Lung (tissue), 13 donors: ENCODE data around the gene ANKRD61. TPM values are rescaled to one million over a fixed set of nuclear protein-coding genes. Genes with fewer than 3 reads are reported as not detected.
"Not testable (repeated sequence)": the region's sequence is repeated elsewhere in the genome, so short reads cannot be mapped to it uniquely, and the experiment has no call there.

Experiments used
- ATAC-seq: fragments of 200-7000 bp; cut with Tn5 transposase; one replicate; pipeline ENCODE4 v1.9.1; 2020; ENCODE audit warnings: moderate number of reproducible peaks; ENCODE audit not compliant: insufficient read depth, low FRiP score
- DNase-seq, 3 donors: peaks; one replicate each; pipeline ENCODE4 v3.0.0-alpha.2; 2013 to 2017
- H3K27ac ChIP-seq, 2 donors: one replicate each; pipeline ENCODE4 v1.5.1; 2013; ENCODE audit warnings: mild to moderate bottlenecking in 2 of 2, moderate library complexity in 2 of 2, control low read depth in 1 of 2, inconsistent platforms in 1 of 2, low read depth in 1 of 2, low read length in 1 of 2
- H3K27me3 ChIP-seq, 3 donors: one replicate each; pipeline ENCODE4 v1.5.1; 2013; ENCODE audit warnings: low read length in 2 of 3; ENCODE audit not compliant: control insufficient read depth in 3 of 3, insufficient read depth in 3 of 3
- H3K36me3 ChIP-seq, 4 donors: one replicate each; pipeline ENCODE4 v1.5.1; 2013; ENCODE audit warnings: low read length in 4 of 4, mild to moderate bottlenecking in 1 of 4, moderate library complexity in 1 of 4; ENCODE audit not compliant: control insufficient read depth in 4 of 4, insufficient read depth in 4 of 4
- H3K4me1 ChIP-seq, 5 donors: one replicate each; pipeline ENCODE4 v1.5.1; 2013; ENCODE audit warnings: low read length in 5 of 5, mild to moderate bottlenecking in 2 of 5, moderate library complexity in 1 of 5; ENCODE audit not compliant: control insufficient read depth in 5 of 5, insufficient read depth in 5 of 5
- H3K4me3 ChIP-seq: one replicate; pipeline ENCODE4 v1.5.1; 2013; ENCODE audit warnings: mild to moderate bottlenecking, control low read depth, moderate library complexity
- H3K9ac ChIP-seq, 2 donors: one replicate each; pipeline ENCODE4 v1.5.1; 2013; ENCODE audit warnings: low read length in 2 of 2, control low read depth in 1 of 2; ENCODE audit not compliant: insufficient read depth in 1 of 2
- H3K9me3 ChIP-seq, 4 donors: one replicate each; pipeline ENCODE4 v1.5.1; 2013; ENCODE audit warnings: low read length in 3 of 4, mild to moderate bottlenecking in 1 of 4, moderate library complexity in 1 of 4; ENCODE audit not compliant: control insufficient read depth in 4 of 4, insufficient read depth in 3 of 4
- CTCF ChIP-seq: IDR thresholded peaks from 2 replicates; pipeline ENCODE4 v1.5.1; 2012; ENCODE audit warnings: mild to moderate bottlenecking; ENCODE audit errors: control extremely low read depth, extremely low read depth
- WGBS, 2 donors: extraction: QIAGEN DNeasy Blood & Tissue Kit; methylation state at CpG; one replicate each; pipeline ENCODE4 v1.1.7; 2013; 5-methylcytosine and 5-hydroxymethylcytosine counted together
- polyA plus RNA-seq, 2 donors: library from polyadenylated mRNA; stranded (reverse); fragments of 200-250 nt; gene quantifications; one replicate each; pipeline ENCODE4 v1.2.1, GENCODE V29; 2013
- small RNA-seq: library from RNA; depleted of rRNA; stranded (forward); fragments of <200 nt; gene quantifications from one replicate; pipeline ENCODE3, GENCODE V24; 2014; ENCODE audit warnings: low replicate concordance
- total RNA-seq, 2 donors: library from RNA; depleted of rRNA in 1 of 2; stranded (reverse); fragments of >200 nt in 1 of 2; gene quantifications; one replicate each; pipeline ENCODE4 v1.2.1, GENCODE V29; 2014 to 2021
- donor health status: control.
- donor health status: control.
- donor health status: Bipolar disorder and iron deficiency.
- donor health status: healthy.
- donor health status: DM: yes; HTN: yes; CAD: no.

Gene ANKRD61
- total and polyA plus RNA-seq, 4 donors = 0.08 TPM; not detected in 3

GRCh38 chr7:6074612-6075380 is 43.6 kb downstream of the ANKRD61 start:
- Histone ChIP-seq H3K4me1 (no peaks in the 10 kb centered on the region), H3K9ac (no peak overlapping the region), H3K27ac (no peak overlapping the region), H3K27me3 (no peaks in the 10 kb centered on the region), H3K9me3 (no peaks in the 10 kb centered on the region), H3K36me3 (no peaks in the 10 kb centered on the region), H3K4me3 (no peak overlapping the region)
- no peak for ATAC-seq
- DNase-seq = no peak
- TF ChIP-seq CTCF = no peak
- 46 to 61% methylated on average over 9 of the region's 9 CpGs for WGBS, 2 donors

GRCh38 chr7:6078548-6078947 is 47.4 kb downstream of the ANKRD61 start:
- no peak overlapping the region for H3K9ac ChIP-seq
- H3K36me3 ChIP-seq = no peaks in the 10 kb centered on the region
- TF ChIP-seq CTCF = no peak
- DNase-seq (no peak), ATAC-seq (no peak)
- H3K4me1 ChIP-seq = no peaks in the 10 kb centered on the region
- no peak overlapping the region for H3K4me3 ChIP-seq
- no peaks in the 10 kb centered on the region for H3K27me3 ChIP-seq
- H3K27ac ChIP-seq = no peak overlapping the region
- H3K9me3 ChIP-seq = no peaks in the 10 kb centered on the region
- WGBS, 2 donors = 78 to 88% methylated on average over 3 of the region's 3 CpGs

GRCh38 chr7:6083047-6083446 is 51.9 kb downstream of the ANKRD61 start:
- H3K4me1 ChIP-seq, ATAC-seq, H3K9me3 ChIP-seq, H3K9ac ChIP-seq, H3K36me3 ChIP-seq, DNase-seq, H3K27me3 ChIP-seq, H3K4me3 ChIP-seq, H3K27ac ChIP-seq: not testable (repeated sequence)
- WGBS, 2 donors = 98 to 100% methylated on average over 6 of the region's 6 CpGs

Small RNA genes within 50 kb of the gene (small RNA-seq; reads per million reads assigned to genes)
- gene RF00019 = not detected
- gene RNU6-218P = not detected
- 0.39 reads per million, percentile 48 among the genes with 10 or more reads in this experiment for gene SNORA80D

Other genes starting within 250 kb of the ANKRD61 start
- 10 to 100 TPM; 26.3 to 37.9 TPM for gene RNF216, start 249.7 kb upstream of the ANKRD61 start, total RNA-seq
- gene RNF216, start 249.7 kb upstream of the ANKRD61 start, polyA plus RNA-seq = 10 to 100 TPM; 10.3 to 13.7 TPM
- gene OCM, start 150.6 kb upstream of the ANKRD61 start, total RNA-seq = not detected
- under 1 TPM; 0.07 to 0.37 TPM for gene OCM, start 150.6 kb upstream of the ANKRD61 start, polyA plus RNA-seq
- gene CCZ1, start 132.6 kb upstream of the ANKRD61 start, total RNA-seq = 10 to 100 TPM; 41.8 to 62.1 TPM
- gene CCZ1, start 132.6 kb upstream of the ANKRD61 start, polyA plus RNA-seq = 10 to 100 TPM; 39.4 to 53.2 TPM
- gene RSPH10B, start 60.7 kb upstream of the ANKRD61 start, total RNA-seq = 10 to 100 TPM in 1 of 2 donors, 1 to 10 TPM in 1; 9.8 to 10.2 TPM
- gene RSPH10B, start 60.7 kb upstream of the ANKRD61 start, polyA plus RNA-seq = 1 to 10 TPM; 1.8 to 2.3 TPM
- 10 to 100 TPM; 10.8 to 19.1 TPM for gene PMS2, start 22.3 kb upstream of the ANKRD61 start, total RNA-seq
- 1 to 10 TPM; 3.5 to 4.9 TPM for gene PMS2, start 22.3 kb upstream of the ANKRD61 start, polyA plus RNA-seq
- 10 to 100 TPM; 25.2 to 34.5 TPM for gene AIMP2, start 22.1 kb upstream of the ANKRD61 start, total RNA-seq
- 10 to 100 TPM; 18.0 to 44.2 TPM for gene AIMP2, start 22.1 kb upstream of the ANKRD61 start, polyA plus RNA-seq
- 100 to 1,000 TPM in 1 of 2 donors, 10 to 100 TPM in 1; 73.4 to 113 TPM for gene EIF2AK1, start 27.8 kb downstream of the ANKRD61 start, total RNA-seq
- gene EIF2AK1, start 27.8 kb downstream of the ANKRD61 start, polyA plus RNA-seq = 10 to 100 TPM; 35.6 to 50.7 TPM
- gene USP42, start 73.6 kb downstream of the ANKRD61 start, total RNA-seq = 10 to 100 TPM in 1 of 2 donors, 1 to 10 TPM in 1; 8.3 to 10.5 TPM
- 1 to 10 TPM; 3.0 to 4.2 TPM for gene USP42, start 73.6 kb downstream of the ANKRD61 start, polyA plus RNA-seq
- 10 to 100 TPM; 18.6 to 28.7 TPM for gene CYTH3, start 241.2 kb downstream of the ANKRD61 start, total RNA-seq
- 10 to 100 TPM in 1 of 2 donors, 1 to 10 TPM in 1; 8.2 to 12.4 TPM for gene CYTH3, start 241.2 kb downstream of the ANKRD61 start, polyA plus RNA-seq